ENCODE results near the gene NACC2.
"Not testable (repeated sequence)": the region's sequence is repeated elsewhere in the genome, so short reads cannot be mapped to it uniquely, and the experiment has no call there.

Gene NACC2

GRCh38 chr9:136043441-136043991 is 51.6 kb downstream of the NACC2 start:
- no peak for DNase-seq

- DNase-seq: no peak
These were observed 52.5 kb downstream of the NACC2 start for GRCh38 chr9:136042541-136042940.

GRCh38 chr9:136040848-136041247 is 54.2 kb downstream of the NACC2 start:
- not testable (repeated sequence) for DNase-seq

GRCh38 chr9:136039488-136039887 is 55.6 kb downstream of the NACC2 start:
- DNase-seq: no peak

- DNase-seq: no peak
These were observed 58.2 kb downstream of the NACC2 start for GRCh38 chr9:136036848-136037247.

GRCh38 chr9:136036050-136036449 is 59.0 kb downstream of the NACC2 start:
- DNase-seq: no peak

- no peak for DNase-seq
These were observed 63.1 kb downstream of the NACC2 start for GRCh38 chr9:136031741-136032730.

- DNase-seq: no peak
These were observed 64.0 kb downstream of the NACC2 start for GRCh38 chr9:136031094-136031493.

GRCh38 chr9:136029556-136029955 is 65.5 kb downstream of the NACC2 start:
- DNase-seq: no peak

- no peak for DNase-seq
These were observed 66.2 kb downstream of the NACC2 start for GRCh38 chr9:136028760-136029470.

GRCh38 chr9:136026943-136027289 is 68.2 kb downstream of the NACC2 start:
- not testable (repeated sequence) for DNase-seq

GRCh38 chr9:136026266-136026942 is 68.7 kb downstream of the NACC2 start:
- DNase-seq: no peak

GRCh38 chr9:136025481-136025880 is 69.6 kb downstream of the NACC2 start:
- DNase-seq: no peak

- DNase-seq: no peak
These were observed 70.3 kb downstream of the NACC2 start for GRCh38 chr9:136024696-136025316.

GRCh38 chr9:136024286-136024685 is 70.8 kb downstream of the NACC2 start:
- DNase-seq: no peak

GRCh38 chr9:136023410-136024225 is 71.5 kb downstream of the NACC2 start:
- DNase-seq: no peak

- DNase-seq: no peak
These were observed 72.2 kb downstream of the NACC2 start for GRCh38 chr9:136022731-136023409.

GRCh38 chr9:136021872-136022681 is 73.0 kb downstream of the NACC2 start:
- no peak for DNase-seq

- no peak for DNase-seq
These were observed 73.8 kb downstream of the NACC2 start for GRCh38 chr9:136021171-136021871.

GRCh38 chr9:136020671-136021070 is 74.4 kb downstream of the NACC2 start:
- no peak for DNase-seq

All from NCI-H2029 (cell line).